Measurements from ENCODE around the gene SLC47A2. TPM values are rescaled to one million over a fixed set of nuclear protein-coding genes. Genes with fewer than 3 reads are reported as not detected.
A peak's percentile ranks its signal among the peaks of the same experiment; 100 is the strongest.

SLC47A2 gene
- total and polyA plus RNA-seq, 2 experiments from 2014 or later = not detected

DNA sequence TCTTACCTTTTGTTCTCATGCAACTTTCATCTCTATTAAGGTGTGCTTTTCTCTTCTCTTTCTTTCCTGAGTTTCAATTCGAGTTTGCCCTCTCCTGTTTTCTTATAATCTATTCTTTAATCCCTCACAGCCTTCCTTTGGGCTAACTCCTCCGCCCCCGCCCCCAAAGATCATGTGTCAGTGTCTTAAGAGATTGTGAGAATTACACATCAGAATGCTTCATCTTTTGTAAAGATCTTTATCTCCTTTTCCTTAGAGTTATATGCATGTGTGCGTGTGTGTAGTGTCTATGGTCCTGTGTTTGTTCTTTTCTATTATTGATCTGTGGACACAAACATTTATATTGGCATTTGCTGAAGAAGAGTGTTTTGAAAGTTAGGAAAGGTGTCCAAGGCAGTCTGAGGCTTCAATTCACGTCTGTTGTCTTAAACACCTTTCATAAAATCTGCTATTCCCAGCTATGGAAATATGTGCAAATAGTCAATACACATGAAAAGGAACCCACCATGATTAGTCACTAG, 74.0 kb downstream of the SLC47A2 start:
- no peaks in the 10 kb centered on the region for H4K20me1 ChIP-seq (replicated peaks; ENCODE audit: insufficient read depth)
- Mint-ChIP-seq H3K4me3 (peak overlapping the region; percentile 1; the same call in 1 of the 3 replicates), H3K36me3 (ENCODE audit: low read depth) (no peaks in the 10 kb centered on the region), H3K9me3 (no peaks in the 10 kb centered on the region), H3K4me1 (peaks cover 39% of the 10 kb centered on the region), H3K27me3 (ENCODE audit: insufficient read depth, low read depth, poor library complexity) (peaks cover 10% of the 10 kb centered on the region), H3K27ac (no peak overlapping the region)
- peaks cover 38% of the 10 kb centered on the region for H3K4me1 ChIP-seq (ENCODE audit: insufficient read depth)
- DNase-seq (ENCODE audit: low spot score) (no peak), ATAC-seq (no peak)
- TF ChIP-seq STAT1 (IDR thresholded peaks at IDR 0.05; ENCODE audit: unreplicated experiment) = no peak
- no peak for TF ChIP-seq EZH2 (IDR thresholded peaks at IDR 0.05; ENCODE audit: low read depth, unreplicated experiment)
- TF ChIP-seq ZNF114 (CRISPR knock-in tag; IDR thresholded peaks at IDR 0.05) = no peak
- no peak for TF ChIP-seq CREB1 (CRISPR knock-in tag; IDR thresholded peaks at IDR 0.05; ENCODE audit: low read depth)
- TF ChIP-seq JUNB (IDR thresholded peaks at IDR 0.05; ENCODE audit: unreplicated experiment) = no peak
- no peak for TF ChIP-seq EZH2phosphoT487 (IDR thresholded peaks at IDR 0.05; ENCODE audit: unreplicated experiment)
- TF ChIP-seq, protein P1, sequence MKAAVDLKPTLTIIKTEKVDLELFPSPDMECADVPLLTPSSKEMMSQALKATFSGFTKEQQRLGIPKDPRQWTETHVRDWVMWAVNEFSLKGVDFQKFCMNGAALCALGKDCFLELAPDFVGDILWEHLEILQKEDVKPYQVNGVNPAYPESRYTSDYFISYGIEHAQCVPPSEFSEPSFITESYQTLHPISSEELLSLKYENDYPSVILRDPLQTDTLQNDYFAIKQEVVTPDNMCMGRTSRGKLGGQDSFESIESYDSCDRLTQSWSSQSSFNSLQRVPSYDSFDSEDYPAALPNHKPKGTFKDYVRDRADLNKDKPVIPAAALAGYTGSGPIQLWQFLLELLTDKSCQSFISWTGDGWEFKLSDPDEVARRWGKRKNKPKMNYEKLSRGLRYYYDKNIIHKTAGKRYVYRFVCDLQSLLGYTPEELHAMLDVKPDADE (IDR thresholded peaks at IDR 0.05) = no peak
- TF ChIP-seq, protein P2, sequence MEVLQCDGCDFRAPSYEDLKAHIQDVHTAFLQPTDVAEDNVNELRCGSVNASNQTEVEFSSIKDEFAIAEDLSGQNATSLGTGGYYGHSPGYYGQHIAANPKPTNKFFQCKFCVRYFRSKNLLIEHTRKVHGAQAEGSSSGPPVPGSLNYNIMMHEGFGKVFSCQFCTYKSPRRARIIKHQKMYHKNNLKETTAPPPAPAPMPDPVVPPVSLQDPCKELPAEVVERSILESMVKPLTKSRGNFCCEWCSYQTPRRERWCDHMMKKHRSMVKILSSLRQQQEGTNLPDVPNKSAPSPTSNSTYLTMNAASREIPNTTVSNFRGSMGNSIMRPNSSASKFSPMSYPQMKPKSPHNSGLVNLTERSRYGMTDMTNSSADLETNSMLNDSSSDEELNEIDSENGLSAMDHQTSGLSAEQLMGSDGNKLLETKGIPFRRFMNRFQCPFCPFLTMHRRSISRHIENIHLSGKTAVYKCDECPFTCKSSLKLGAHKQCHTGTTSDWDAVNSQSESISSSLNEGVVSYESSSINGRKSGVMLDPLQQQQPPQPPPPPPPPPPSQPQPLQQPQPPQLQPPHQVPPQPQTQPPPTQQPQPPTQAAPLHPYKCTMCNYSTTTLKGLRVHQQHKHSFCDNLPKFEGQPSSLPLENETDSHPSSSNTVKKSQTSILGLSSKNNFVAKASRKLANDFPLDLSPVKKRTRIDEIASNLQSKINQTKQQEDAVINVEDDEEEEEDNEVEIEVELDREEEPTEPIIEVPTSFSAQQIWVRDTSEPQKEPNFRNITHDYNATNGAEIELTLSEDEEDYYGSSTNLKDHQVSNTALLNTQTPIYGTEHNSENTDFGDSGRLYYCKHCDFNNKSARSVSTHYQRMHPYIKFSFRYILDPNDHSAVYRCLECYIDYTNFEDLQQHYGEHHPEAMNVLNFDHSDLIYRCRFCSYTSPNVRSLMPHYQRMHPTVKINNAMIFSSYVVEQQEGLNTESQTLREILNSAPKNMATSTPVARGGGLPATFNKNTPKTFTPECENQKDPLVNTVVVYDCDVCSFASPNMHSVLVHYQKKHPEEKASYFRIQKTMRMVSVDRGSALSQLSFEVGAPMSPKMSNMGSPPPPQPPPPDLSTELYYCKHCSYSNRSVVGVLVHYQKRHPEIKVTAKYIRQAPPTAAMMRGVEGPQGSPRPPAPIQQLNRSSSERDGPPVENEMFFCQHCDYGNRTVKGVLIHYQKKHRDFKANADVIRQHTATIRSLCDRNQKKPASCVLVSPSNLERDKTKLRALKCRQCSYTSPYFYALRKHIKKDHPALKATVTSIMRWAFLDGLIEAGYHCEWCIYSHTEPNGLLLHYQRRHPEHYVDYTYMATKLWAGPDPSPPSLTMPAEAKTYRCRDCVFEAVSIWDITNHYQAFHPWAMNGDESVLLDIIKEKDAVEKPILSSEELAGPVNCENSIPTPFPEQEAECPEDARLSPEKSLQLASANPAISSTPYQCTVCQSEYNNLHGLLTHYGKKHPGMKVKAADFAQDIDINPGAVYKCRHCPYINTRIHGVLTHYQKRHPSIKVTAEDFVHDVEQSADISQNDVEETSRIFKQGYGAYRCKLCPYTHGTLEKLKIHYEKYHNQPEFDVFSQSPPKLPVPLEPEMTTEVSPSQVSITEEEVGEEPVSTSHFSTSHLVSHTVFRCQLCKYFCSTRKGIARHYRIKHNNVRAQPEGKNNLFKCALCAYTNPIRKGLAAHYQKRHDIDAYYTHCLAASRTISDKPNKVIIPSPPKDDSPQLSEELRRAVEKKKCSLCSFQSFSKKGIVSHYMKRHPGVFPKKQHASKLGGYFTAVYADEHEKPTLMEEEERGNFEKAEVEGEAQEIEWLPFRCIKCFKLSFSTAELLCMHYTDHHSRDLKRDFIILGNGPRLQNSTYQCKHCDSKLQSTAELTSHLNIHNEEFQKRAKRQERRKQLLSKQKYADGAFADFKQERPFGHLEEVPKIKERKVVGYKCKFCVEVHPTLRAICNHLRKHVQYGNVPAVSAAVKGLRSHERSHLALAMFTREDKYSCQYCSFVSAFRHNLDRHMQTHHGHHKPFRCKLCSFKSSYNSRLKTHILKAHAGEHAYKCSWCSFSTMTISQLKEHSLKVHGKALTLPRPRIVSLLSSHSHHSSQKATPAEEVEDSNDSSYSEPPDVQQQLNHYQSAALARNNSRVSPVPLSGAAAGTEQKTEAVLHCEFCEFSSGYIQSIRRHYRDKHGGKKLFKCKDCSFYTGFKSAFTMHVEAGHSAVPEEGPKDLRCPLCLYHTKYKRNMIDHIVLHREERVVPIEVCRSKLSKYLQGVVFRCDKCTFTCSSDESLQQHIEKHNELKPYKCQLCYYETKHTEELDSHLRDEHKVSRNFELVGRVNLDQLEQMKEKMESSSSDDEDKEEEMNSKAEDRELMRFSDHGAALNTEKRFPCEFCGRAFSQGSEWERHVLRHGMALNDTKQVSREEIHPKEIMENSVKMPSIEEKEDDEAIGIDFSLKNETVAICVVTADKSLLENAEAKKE (CRISPR knock-in tag; IDR thresholded peaks at IDR 0.05) = no peak
- TF ChIP-seq, protein P3, sequence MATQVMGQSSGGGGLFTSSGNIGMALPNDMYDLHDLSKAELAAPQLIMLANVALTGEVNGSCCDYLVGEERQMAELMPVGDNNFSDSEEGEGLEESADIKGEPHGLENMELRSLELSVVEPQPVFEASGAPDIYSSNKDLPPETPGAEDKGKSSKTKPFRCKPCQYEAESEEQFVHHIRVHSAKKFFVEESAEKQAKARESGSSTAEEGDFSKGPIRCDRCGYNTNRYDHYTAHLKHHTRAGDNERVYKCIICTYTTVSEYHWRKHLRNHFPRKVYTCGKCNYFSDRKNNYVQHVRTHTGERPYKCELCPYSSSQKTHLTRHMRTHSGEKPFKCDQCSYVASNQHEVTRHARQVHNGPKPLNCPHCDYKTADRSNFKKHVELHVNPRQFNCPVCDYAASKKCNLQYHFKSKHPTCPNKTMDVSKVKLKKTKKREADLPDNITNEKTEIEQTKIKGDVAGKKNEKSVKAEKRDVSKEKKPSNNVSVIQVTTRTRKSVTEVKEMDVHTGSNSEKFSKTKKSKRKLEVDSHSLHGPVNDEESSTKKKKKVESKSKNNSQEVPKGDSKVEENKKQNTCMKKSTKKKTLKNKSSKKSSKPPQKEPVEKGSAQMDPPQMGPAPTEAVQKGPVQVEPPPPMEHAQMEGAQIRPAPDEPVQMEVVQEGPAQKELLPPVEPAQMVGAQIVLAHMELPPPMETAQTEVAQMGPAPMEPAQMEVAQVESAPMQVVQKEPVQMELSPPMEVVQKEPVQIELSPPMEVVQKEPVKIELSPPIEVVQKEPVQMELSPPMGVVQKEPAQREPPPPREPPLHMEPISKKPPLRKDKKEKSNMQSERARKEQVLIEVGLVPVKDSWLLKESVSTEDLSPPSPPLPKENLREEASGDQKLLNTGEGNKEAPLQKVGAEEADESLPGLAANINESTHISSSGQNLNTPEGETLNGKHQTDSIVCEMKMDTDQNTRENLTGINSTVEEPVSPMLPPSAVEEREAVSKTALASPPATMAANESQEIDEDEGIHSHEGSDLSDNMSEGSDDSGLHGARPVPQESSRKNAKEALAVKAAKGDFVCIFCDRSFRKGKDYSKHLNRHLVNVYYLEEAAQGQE (IDR thresholded peaks at IDR 0.05; ENCODE audit: unreplicated experiment) = no peak
- no peak for TF ChIP-seq POLR2AphosphoS5 (IDR thresholded peaks at IDR 0.05; ENCODE audit: low read depth)
- TF ChIP-seq, protein P4, sequence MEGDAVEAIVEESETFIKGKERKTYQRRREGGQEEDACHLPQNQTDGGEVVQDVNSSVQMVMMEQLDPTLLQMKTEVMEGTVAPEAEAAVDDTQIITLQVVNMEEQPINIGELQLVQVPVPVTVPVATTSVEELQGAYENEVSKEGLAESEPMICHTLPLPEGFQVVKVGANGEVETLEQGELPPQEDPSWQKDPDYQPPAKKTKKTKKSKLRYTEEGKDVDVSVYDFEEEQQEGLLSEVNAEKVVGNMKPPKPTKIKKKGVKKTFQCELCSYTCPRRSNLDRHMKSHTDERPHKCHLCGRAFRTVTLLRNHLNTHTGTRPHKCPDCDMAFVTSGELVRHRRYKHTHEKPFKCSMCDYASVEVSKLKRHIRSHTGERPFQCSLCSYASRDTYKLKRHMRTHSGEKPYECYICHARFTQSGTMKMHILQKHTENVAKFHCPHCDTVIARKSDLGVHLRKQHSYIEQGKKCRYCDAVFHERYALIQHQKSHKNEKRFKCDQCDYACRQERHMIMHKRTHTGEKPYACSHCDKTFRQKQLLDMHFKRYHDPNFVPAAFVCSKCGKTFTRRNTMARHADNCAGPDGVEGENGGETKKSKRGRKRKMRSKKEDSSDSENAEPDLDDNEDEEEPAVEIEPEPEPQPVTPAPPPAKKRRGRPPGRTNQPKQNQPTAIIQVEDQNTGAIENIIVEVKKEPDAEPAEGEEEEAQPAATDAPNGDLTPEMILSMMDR (conservative IDR thresholded peaks at IDR 0.05; ENCODE audit: low read depth in 2 of 2) = no peak
- TF ChIP-seq NANOG (IDR thresholded peaks at IDR 0.05; ENCODE audit: borderline replicate concordance) = no peak
- no peak for TF ChIP-seq ZNF331 (CRISPR knock-in tag; IDR thresholded peaks at IDR 0.05; ENCODE audit: low read depth)
- H3K4me2 ChIP-seq = no peak overlapping the region
- no peaks in the 10 kb centered on the region; the same call in 1 of the 2 replicates for H3K9me2 ChIP-seq (ENCODE audit: insufficient read depth)
- H3K4me3 ChIP-seq = no peak overlapping the region
- no peaks in the 10 kb centered on the region for H3K79me2 ChIP-seq (replicated peaks; ENCODE audit: insufficient read depth)
- H2AFZ ChIP-seq = no peak overlapping the region
- no peaks in the 10 kb centered on the region for H3K36me3 ChIP-seq (ENCODE audit: insufficient read depth)
- H3K27ac ChIP-seq (ENCODE audit: low read depth) = no peak overlapping the region
- peaks cover under 1% of the 10 kb centered on the region; the same call in 1 of the 2 replicates for H3F3A ChIP-seq (replicated peaks; ENCODE audit: low read depth)
- peaks cover 17% of the 10 kb centered on the region for H3K27me3 ChIP-seq (ENCODE audit: insufficient read depth)
